C1 segment of cervical spinal cord (tissue), 14 donors: Measurements from ENCODE around the gene REV3L.
"Not testable (repeated sequence)": the region's sequence is repeated elsewhere in the genome, so short reads cannot be mapped to it uniquely, and the experiment has no call there.

Experiments used
- DNase-seq, 14 donors: peaks; one replicate each; lab custom pipeline; 2025; lab: John Stamatoyannopoulos, UW

Gene REV3L, protein sequence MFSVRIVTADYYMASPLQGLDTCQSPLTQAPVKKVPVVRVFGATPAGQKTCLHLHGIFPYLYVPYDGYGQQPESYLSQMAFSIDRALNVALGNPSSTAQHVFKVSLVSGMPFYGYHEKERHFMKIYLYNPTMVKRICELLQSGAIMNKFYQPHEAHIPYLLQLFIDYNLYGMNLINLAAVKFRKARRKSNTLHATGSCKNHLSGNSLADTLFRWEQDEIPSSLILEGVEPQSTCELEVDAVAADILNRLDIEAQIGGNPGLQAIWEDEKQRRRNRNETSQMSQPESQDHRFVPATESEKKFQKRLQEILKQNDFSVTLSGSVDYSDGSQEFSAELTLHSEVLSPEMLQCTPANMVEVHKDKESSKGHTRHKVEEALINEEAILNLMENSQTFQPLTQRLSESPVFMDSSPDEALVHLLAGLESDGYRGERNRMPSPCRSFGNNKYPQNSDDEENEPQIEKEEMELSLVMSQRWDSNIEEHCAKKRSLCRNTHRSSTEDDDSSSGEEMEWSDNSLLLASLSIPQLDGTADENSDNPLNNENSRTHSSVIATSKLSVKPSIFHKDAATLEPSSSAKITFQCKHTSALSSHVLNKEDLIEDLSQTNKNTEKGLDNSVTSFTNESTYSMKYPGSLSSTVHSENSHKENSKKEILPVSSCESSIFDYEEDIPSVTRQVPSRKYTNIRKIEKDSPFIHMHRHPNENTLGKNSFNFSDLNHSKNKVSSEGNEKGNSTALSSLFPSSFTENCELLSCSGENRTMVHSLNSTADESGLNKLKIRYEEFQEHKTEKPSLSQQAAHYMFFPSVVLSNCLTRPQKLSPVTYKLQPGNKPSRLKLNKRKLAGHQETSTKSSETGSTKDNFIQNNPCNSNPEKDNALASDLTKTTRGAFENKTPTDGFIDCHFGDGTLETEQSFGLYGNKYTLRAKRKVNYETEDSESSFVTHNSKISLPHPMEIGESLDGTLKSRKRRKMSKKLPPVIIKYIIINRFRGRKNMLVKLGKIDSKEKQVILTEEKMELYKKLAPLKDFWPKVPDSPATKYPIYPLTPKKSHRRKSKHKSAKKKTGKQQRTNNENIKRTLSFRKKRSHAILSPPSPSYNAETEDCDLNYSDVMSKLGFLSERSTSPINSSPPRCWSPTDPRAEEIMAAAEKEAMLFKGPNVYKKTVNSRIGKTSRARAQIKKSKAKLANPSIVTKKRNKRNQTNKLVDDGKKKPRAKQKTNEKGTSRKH (N-terminal part only)

DNA sequence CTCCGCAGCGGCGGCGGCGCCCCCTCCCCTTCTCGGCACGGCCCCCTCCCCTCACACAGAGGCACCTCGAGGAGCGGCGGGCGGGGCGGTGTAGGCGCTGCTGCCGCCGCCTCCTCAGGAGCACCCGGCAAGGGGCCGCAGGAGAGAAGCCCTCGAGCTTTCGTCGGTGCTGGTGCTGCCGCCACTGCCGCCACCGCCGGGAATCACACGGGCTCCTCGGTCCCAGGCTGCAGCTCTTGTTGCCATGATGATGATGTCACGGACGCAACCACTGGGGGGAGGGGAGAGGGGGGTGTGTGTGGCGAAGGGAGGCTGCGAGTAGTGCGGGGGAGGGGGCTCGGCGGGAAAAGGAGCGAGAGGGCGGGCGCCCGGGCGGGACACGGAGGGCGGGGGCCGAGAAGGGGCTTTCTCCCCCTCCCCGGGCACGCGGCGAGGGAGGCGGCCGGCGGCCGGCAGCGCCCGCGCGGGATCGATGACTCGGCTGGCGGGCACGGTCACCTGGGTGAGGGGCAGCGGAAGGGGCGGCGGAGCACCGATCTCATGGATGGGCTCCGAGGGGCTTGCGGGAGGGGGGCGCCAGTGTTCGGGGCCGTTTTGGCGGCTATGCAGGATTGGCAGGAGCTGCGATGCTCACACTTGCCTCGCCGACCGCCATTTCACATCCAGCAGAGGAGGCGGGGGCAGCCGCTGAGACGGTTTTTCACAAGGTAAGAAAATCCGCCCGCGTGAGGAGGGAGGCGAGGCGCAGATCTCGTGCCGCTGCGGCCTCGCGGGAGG, at the start of gene REV3L:
REV3L (minus strand) TSS at position 260 of the 777 bp plus-strand sequence. CDS start 330 bp downstream, outside the sequence.
- peak; percentile 49 to 93 (median 86) for DNase-seq

DNA sequence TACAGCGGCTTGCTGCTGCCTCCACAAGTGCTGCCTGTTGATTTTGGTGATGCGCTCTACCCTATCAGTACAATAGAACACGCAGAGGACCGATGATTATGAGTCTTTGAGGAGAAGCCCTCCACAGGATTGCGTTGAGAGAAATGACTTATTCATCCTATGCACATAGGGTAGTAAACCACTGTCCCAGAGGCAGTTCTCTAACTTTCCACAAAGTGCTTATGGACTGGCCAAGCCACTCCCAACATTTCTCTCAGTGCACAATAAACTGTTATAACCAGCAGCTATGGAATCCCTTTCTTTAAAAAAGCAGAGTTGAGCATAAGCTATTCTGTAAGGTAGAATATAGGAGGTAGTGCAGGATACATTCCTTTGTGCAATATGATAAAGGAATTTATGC, 48.2 kb upstream of the REV3L start:
- no peak for DNase-seq

DNA sequence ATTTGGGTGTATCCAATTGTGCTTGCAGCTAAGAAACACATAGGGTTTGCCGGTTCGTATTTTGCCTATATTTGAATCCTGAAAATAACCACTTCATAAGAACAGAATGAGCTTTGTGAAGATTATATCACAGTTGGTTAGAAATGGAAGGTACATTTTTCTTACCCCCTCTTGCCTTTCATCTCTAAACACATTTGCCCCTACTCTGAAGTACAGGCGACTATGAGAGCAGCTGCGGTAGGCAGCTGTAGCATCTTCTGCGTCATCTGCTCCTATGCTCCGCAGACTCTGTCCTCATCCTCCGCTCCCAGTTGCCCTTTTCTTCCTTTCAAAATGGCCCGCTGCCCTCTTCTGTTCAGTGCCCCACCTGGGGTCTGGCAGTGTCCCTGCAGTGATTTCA, 47.6 kb upstream of the REV3L start:
- no peak for DNase-seq

DNA sequence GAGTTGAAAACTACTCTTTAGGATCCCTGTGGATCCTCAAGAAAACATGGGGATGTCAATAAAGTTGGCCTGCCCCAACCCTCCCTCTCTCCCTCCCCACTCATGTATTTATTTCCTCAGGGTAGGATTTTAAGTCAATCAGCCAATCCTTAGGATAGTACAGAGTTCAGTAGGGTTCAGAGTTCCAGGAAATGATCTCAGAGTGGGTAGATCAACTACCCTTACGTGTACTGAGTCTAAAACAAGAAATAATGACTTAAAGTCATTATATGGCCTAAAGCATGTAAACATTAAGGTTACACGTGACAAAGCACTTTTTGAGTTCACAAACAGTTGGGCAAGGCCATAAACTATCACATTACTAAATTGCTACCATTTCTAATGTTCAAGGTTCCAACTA, 47.2 kb upstream of the REV3L start:
- DNase-seq: no peak

DNA sequence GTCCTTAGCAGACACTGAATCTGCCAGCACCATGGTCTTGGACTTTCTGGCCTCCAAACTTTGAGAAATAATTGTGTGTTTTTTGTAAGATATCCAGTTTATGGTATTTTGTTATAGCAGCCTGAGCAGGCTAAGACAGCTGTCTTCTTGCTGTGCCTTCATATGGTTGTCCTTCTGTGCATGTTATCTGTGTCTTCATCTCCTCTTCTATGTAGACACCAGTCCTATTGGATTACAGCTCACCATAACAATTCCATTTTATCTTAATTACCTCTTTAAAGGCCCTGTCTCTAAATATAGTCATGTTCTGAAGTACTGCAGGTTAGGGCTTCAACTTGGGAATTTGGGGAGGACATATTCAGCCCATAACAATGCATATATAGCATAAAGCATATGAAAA, 44.3 kb upstream of the REV3L start:
- DNase-seq: no peak

DNA sequence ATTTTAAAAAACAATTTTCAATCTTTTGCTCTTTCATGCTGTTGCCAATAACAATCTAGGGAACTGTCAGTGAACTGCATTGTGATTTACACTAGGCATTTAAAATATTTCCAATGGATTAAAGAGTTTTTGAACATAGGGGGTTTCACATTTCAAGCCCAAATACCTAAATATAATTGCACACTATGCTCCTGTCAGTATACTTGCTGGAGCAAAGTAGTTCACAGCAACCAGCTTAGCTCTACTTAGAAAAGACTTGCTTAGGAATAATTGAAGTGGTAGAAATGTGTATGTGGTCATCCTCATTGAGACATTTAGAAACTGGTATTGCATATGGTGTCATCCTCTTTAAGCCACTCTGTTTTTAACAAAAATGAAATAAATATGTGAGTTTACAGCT, 41.7 kb upstream of the REV3L start:
- DNase-seq: no peak

DNA sequence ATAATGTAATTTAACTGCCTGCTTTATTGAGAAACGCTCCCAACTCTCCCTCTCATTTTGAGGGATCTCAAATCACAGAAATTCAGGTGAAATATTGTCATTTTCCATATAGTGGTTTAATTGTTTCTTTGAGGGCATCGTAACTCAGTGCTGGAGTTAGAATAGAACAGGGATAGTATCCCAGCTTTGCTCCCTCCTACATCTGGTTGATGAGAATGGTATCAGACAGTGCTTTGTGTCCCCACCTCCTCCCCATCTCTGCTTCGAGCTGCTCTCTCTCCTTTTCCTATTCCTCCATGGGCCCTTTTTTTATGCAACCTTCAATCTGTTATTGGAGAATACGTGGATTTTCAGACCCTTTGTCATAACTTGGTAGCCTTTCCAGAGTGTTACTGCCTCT, 41.2 kb upstream of the REV3L start:
- DNase-seq: no peak

DNA sequence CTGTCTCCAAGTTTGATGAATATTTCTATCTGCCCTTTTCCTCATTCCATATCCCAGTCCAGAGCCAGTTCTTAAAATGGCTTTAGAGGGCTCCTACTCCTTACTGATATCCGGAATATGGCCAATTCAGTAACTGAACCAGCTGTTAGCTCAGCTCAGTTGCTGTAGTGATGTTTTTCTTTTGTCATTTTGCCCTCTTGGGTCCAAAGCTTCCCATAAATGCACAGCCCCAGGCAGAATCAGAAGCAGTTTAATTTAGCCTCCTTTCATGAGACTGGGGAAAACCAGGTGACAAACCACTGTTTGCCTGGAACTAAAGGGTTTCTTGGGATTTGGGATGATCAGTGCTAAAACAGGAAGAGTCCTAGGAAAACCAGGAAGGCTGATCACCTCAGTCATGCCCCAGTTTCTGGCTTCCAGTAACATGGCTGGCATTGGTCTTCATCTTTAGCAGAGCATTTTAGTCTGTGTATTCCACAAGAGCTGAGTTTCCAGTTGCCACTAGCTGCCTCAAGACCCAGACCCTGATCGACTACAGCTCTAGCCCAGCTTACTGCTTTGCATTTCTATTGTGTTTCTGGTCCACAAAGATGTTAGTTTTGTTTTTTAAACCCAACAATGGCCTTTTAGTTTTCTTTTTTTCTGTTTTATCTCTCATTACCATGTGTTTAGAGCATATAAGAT, 40.6 kb upstream of the REV3L start:
- no peak for DNase-seq

DNA sequence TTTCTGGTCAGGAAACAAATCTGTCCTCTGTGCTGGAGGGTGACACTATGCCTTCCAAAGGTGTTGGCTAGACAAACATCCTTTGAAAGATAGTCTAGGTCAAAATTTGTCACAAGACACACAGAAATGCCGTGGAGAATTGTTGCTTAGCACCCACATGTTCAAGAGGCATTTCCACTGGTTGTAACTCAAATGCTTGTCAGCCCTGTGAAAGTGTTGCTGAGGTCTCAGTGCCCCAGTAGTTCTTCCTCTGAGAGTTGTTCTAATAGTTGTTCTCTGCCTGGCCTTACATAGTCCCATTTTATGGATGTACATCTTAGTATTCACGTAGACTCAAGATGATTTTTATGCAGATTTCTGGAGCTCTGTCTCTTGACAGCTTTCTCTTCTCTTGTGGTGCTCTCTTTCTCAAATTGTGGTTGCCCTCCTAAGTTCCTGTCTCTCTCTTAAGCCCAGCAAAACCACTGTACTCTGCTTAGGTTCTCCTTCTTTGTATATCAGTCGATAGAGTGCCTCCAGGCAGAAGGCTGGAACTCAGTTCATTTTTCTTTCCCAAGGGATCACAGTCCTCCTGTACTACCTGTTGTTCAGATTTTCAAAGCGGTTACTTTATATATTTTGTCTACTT, 39.5 kb upstream of the REV3L start:
- DNase-seq: no peak

DNA sequence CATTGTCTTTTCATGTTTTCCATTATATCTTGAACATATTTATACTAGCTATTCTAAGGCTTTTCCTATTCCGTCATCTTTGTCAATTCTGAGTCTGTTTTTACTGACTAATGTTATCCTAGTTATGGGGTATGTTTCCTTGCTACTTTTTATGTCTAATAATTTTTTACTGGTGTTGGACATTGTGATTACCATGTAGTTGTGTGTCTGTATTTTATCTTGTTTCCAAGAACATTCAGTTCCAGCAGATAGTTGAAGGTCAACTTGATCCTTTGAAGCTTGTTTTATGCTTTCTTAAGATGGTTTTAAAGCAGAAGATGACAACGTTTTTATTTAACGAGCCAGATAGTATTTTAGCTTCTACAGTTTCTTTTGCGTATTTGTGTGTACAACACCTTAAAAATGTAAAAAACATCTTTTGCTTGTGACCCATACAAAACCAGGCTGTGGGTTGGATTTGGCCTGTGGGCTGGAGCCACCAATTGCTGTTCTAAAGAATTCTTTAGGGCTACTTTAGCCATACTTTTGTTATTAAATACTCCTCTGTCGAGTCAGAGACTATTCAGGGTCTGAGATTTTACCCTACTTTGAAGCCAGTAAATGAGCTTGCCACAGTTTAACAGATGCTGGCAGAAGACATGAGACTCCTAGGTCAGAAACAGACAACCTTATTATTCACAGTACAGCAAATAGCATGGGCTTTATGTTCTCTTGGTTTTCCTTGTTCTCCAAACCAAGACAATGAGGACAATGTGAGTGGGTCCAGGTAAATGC, 38.7 kb upstream of the REV3L start:
- no peak for DNase-seq

DNA sequence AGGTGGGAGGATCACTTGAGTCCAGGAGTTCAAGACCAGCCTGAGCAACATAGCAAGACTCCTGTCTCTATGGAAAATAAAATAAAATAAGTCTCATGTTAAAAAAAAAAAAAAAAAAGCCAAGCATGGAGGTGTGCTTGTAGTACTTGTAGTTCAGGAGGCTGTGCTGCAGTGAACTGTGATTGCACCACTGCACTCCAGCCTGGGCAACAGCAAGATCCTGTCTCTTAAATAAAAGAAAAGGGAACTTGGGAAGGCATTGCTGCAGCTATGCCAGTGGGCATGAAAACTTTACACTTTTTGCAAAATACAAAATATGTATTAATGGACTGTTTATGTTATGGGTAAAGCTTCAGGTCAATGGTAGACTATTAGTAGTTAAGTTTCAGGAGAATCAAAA, 37.5 kb upstream of the REV3L start:
- no peak for DNase-seq

DNA sequence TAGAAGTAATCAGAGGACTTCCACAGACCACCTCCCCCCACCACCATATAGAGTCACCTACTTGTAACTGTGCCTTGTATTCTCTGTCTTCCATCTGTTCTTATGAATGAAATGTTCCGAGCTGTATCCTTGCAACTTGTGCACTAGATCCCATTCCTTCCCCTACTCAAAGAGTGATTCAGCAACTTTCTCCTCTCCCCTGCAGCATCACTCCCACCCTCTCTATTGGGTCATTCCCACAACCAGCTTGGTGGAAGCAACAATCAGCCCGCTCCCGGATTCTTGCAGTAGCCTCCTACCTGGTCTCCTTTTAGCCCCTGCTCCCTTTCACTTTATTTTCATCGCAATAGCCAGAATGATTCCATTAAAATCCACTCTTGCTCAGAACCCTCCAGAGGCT, 34.9 kb upstream of the REV3L start:
- no peak for DNase-seq

DNA sequence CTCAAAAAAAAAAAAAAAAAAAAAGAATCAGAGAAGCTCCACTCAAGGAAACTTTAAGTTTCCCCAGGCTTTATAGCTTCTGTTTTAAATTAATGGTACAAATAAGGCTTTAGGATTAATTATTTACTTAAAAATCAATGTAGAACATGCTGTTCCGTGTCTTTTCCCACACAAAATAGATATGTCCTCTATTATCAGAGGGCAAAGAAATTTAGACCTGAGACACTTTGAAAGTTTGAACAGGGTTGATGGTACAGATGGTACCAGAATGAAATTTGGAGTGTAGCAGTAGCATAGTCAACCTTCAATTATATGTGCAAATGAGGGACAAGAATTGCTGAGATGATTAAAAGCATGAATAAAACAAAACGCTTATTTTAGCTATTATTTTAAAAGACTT, 32.2 kb upstream of the REV3L start:
- no peak for DNase-seq

DNA sequence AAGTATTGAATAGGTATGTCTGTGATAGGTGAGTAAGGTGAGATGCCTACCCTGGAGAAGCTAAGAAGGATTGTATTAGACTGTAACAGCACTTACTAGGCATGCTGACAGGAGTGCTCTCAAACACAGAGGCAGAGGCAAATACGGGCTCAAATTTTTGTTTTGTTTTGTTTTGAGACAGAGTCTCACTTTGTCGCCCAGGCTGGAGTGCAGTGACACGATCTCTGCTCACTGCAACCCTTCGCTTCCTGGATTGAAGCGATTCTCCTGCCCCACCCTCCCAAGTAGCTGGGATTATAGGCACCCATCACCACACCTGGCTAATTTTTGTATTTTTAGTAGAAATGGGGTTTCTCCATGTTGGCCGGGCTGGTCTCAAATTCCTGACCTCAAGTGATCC, 31.5 kb upstream of the REV3L start:
- not testable (repeated sequence) for DNase-seq

DNA sequence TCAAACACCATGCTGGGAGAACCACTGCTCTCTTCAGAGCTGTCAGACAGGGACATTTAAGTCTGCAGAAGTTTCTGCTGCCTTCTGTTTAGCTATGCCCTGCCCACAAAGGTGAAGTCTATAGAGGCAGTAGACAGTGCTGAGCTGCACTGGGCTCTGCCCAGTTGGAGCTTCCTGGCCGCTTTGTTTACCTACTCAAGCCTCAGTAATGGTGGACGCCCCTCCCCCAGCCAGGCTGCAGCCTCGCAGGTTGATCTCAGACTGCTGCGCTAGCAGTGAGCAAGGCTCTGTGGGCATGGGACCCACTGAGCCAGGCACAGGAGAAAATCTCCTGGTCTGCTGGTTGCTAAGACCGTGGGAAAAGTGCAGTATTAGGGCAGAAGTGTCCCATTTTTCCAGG, 24.2 kb upstream of the REV3L start:
- DNase-seq: not testable (repeated sequence)

DNA sequence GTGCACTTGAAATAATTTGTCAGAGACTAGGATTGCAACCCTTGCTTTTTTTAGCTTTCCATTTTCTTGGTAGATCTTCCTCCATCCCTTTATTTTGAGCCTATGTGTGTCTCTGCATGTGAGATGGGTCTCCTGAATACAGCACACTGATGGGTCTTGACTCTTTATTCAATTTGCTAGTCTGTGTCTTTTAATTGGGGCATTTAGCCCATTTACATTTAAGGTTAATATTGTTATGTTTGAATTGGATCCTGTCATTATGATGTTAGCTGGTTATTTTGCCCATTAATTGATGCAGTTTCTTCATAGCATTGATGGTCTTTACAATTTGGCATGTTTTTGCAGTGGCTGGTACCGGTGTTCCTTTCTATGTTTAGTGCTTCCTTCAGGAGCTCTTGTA, 22.5 kb upstream of the REV3L start:
- not testable (repeated sequence) for DNase-seq

DNA sequence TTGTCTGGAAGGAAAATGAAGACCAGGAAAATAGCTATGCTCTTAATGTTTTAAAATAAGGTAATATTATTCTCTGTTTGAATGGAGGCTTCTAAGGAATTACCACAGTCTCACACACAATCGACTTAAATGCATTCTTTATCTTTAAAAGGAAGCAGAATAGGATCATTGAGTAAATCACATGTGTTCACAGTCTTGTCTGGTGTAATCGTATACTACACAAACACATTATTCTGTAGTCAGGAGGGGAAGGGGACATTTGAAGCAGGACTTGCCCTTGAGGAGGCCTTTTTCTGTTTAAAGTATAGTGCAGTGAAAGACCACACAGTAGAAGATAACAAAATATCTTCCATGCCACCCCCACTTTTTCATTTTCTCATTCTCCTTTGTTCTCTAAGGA, 20.6 kb upstream of the REV3L start:
- DNase-seq: no peak

DNA sequence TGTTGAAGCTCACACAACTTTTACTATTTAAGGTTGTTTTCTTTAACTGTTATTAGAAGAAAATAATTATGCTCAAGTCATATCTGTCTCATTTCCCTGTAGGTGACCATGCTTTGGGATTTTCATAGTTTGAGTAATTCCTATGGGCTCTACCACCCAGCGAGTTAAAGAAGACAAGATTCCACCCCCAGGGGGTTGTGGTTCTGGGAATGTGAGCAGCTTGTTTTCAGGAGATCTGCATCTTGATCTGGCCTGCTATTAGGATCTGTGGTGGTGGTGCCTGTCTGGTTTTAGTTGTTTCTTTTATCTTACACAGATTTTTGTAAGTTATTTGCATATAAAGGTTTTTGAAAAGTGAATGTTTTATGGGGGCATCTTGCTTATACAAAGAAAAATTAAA, 20.2 kb upstream of the REV3L start:
- no peak for DNase-seq

DNA sequence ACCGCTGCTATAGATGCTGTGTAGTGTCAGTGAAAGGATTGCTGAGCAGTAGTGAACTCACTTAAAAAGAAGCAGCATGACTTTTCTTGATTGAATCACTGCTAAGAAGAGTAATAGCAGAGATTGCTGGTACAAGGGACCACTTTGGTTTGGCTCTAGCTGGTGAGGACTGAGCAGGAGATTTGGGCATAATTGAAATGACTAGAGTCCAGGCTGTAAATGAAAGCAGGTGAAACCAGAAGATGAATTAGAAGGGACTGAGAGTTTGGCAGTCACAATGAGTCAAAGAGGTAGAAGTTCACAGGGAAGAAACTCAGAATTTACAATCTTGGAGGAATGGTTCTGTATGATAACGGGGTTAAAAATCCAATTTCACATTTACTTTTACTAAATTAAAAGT, 19.1 kb upstream of the REV3L start:
- no peak for DNase-seq
